H1 (cell line): ENCODE data around the gene SPTB. TPM values are rescaled to one million over a fixed set of nuclear protein-coding genes. Genes with fewer than 3 reads are reported as not detected.

Experiments used
- TBP ChIP-seq: IDR thresholded peaks from 2 replicates; pipeline ENCODE4 v1.6.1; 2011; ENCODE audit warnings: low read depth, low read length, improper control_type of control experiment
- polyA plus RNA-seq, 7 experiments: library from polyadenylated mRNA; depleted of rRNA in 3 of 7; stranded (reverse) in 5 of 7; unstranded in 2 of 7; fragments of >200 nt in 5 of 7; fragments of 200-250 nt in 2 of 7; gene quantifications; 1 replicate in 5 of 7; 2 replicates in 1 of 7; 4 replicates in 1 of 7; pipeline versions ENCODE4 v1.2.1 to v1.2.3, GENCODE V29; 2011 to 2013; ENCODE audit warnings: missing spikeins in 2 of 7, mixed read lengths in 2 of 7
- total RNA-seq: library from RNA; stranded (reverse); fragmentation: NEBNext Ultra II Directional; extraction: Animal tissue kit (Norgen Biotek cat#: 25700); gene quantifications from 2 replicates; pipeline ENCODE4 v1.2.1, GENCODE V29; 2021
- TF ChIP-seq, protein P1 (sequence below): fragments of 300-600 bp; sonication (generic); IDR thresholded peaks from 2 replicates; pipeline ENCODE4 v1.7.1; 2012; ENCODE audit warnings: low read length, moderate library complexity, mild to moderate bottlenecking, inconsistent platforms; ENCODE audit not compliant: insufficient replicate concordance

The SPTB gene
- total and polyA plus RNA-seq, 2 of the 8 experiments (the other 6 are each of a cell fraction or from before 2014, with no cell fraction given), result 0.30 to 2.4 TPM

DNA sequence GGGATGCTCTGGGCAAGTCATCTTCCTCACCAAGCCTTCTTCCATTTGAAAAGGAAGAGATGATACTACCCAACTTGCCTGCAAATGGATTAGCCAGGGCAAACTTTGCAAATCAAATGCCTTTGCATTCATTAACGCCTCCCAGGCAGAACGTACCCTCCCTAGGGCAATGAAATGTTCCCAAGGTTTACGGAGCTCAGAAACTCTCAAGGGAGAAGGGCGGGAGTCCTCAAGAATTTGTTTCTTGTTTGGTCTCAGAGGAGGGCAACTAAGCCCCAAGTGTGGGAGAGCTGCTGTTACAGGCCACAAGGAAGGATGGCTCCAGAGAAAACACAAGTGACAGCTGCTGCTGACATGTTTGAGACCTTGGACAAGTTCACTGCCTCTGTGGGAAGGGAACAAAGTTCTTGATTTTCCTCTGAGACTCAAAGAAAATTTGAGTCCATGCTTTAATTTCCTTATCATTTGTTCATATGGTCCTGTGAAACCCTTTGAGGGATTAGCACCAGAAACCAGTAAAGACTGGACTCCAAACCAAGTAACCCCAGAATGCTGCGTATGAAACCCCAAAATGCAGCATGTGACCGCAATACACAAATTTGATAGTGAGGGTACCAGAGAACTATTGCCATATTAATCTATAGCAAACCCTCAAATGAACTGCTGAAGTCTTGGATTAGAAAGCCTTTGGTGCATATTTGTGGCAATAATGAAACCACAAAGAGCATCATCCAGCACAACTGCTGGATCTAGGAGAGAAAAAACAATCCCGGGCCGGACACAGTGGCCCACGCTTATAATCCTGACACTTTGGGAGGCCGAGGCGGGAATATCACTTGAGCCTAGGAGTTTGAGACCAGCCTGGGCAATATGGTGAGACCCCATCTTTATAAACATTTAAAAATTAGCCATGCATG is 22.9 kb downstream of the SPTB start (continued):
- TF ChIP-seq, protein P1, sequence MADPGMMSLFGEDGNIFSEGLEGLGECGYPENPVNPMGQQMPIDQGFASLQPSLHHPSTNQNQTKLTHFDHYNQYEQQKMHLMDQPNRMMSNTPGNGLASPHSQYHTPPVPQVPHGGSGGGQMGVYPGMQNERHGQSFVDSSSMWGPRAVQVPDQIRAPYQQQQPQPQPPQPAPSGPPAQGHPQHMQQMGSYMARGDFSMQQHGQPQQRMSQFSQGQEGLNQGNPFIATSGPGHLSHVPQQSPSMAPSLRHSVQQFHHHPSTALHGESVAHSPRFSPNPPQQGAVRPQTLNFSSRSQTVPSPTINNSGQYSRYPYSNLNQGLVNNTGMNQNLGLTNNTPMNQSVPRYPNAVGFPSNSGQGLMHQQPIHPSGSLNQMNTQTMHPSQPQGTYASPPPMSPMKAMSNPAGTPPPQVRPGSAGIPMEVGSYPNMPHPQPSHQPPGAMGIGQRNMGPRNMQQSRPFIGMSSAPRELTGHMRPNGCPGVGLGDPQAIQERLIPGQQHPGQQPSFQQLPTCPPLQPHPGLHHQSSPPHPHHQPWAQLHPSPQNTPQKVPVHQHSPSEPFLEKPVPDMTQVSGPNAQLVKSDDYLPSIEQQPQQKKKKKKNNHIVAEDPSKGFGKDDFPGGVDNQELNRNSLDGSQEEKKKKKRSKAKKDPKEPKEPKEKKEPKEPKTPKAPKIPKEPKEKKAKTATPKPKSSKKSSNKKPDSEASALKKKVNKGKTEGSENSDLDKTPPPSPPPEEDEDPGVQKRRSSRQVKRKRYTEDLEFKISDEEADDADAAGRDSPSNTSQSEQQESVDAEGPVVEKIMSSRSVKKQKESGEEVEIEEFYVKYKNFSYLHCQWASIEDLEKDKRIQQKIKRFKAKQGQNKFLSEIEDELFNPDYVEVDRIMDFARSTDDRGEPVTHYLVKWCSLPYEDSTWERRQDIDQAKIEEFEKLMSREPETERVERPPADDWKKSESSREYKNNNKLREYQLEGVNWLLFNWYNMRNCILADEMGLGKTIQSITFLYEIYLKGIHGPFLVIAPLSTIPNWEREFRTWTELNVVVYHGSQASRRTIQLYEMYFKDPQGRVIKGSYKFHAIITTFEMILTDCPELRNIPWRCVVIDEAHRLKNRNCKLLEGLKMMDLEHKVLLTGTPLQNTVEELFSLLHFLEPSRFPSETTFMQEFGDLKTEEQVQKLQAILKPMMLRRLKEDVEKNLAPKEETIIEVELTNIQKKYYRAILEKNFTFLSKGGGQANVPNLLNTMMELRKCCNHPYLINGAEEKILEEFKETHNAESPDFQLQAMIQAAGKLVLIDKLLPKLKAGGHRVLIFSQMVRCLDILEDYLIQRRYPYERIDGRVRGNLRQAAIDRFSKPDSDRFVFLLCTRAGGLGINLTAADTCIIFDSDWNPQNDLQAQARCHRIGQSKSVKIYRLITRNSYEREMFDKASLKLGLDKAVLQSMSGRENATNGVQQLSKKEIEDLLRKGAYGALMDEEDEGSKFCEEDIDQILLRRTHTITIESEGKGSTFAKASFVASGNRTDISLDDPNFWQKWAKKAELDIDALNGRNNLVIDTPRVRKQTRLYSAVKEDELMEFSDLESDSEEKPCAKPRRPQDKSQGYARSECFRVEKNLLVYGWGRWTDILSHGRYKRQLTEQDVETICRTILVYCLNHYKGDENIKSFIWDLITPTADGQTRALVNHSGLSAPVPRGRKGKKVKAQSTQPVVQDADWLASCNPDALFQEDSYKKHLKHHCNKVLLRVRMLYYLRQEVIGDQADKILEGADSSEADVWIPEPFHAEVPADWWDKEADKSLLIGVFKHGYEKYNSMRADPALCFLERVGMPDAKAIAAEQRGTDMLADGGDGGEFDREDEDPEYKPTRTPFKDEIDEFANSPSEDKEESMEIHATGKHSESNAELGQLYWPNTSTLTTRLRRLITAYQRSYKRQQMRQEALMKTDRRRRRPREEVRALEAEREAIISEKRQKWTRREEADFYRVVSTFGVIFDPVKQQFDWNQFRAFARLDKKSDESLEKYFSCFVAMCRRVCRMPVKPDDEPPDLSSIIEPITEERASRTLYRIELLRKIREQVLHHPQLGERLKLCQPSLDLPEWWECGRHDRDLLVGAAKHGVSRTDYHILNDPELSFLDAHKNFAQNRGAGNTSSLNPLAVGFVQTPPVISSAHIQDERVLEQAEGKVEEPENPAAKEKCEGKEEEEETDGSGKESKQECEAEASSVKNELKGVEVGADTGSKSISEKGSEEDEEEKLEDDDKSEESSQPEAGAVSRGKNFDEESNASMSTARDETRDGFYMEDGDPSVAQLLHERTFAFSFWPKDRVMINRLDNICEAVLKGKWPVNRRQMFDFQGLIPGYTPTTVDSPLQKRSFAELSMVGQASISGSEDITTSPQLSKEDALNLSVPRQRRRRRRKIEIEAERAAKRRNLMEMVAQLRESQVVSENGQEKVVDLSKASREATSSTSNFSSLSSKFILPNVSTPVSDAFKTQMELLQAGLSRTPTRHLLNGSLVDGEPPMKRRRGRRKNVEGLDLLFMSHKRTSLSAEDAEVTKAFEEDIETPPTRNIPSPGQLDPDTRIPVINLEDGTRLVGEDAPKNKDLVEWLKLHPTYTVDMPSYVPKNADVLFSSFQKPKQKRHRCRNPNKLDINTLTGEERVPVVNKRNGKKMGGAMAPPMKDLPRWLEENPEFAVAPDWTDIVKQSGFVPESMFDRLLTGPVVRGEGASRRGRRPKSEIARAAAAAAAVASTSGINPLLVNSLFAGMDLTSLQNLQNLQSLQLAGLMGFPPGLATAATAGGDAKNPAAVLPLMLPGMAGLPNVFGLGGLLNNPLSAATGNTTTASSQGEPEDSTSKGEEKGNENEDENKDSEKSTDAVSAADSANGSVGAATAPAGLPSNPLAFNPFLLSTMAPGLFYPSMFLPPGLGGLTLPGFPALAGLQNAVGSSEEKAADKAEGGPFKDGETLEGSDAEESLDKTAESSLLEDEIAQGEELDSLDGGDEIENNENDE, result no peak
- TF ChIP-seq TBP, result no peak
- TF ChIP-seq, all 59 proteins: peak for 0
